Left forelimb (tissue), 1 donor: ENCODE measurements around the gene FAM20A.
"Not testable (repeated sequence)": the region's sequence is repeated elsewhere in the genome, so short reads cannot be mapped to it uniquely, and the experiment has no call there.

Source experiments
- DNase-seq: peaks from one replicate; pipeline ENCODE4 v3.0.0-alpha.2; 2018; ENCODE audit warnings: low spot score

FAM20A gene

DNA sequence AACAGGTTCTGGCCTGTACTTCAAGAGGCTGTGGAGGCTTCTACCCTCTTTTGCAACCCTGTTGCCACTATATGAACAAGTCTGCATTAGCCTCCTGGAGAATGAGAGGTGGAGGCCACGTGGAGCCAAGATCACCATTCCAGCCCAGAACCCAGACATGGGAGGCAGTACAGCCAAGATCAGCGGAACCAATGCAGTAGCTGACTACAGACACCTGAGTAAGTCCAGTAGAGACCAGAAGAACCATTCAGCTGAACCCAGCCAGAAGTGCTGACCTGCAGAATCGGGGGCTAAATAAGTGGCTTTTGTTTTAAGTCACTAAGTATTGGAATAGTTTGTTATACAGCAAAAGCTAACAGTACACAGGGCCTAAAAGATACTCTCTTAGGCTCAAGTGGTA is 12.1 kb downstream of the FAM20A start:
- DNase-seq = no peak

GRCh38 chr17:68588362-68588761 is 12.8 kb downstream of the FAM20A start:
- no peak for DNase-seq

DNA sequence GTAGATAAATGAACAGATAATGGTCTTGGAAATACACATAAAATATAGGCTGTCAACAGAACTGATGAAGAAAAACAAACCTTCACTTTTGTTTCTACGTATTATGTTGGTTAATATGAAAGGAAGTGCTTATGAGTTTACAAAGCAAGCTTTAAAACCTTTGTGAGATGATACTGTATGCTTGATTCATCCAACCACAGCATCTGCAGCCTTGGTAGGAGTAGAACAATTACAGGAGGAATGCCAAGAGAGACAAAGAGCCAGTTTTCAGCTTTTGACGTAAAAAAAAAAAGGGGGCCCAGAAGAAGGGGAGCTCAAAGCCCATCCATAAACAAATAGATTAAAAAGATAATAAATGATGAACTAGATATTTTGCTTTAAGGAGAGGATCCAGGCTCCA is 13.3 kb downstream of the FAM20A start:
- DNase-seq = no peak

GRCh38 chr17:68587026-68587425 is 14.1 kb downstream of the FAM20A start:
- no peak for DNase-seq

DNA sequence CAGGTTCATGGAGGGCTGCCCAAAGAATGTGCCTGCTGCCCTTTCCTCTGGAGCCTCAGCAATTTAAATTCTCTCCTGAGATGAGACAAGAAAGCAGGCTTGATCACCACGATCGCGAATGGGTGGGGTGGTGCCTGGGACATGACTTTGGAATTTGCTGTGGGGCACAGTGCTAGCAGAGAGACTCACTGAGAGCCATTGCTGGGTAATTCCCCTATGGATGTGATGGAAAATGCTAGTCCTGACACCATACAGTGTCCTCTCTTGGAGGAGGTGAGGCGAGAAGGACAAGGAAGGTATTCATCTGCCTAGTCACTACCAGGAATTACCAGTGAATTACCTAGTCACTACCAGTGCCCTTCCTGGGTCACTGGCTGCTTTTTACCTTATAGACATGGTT is 15.5 kb downstream of the FAM20A start:
- no peak for DNase-seq

DNA sequence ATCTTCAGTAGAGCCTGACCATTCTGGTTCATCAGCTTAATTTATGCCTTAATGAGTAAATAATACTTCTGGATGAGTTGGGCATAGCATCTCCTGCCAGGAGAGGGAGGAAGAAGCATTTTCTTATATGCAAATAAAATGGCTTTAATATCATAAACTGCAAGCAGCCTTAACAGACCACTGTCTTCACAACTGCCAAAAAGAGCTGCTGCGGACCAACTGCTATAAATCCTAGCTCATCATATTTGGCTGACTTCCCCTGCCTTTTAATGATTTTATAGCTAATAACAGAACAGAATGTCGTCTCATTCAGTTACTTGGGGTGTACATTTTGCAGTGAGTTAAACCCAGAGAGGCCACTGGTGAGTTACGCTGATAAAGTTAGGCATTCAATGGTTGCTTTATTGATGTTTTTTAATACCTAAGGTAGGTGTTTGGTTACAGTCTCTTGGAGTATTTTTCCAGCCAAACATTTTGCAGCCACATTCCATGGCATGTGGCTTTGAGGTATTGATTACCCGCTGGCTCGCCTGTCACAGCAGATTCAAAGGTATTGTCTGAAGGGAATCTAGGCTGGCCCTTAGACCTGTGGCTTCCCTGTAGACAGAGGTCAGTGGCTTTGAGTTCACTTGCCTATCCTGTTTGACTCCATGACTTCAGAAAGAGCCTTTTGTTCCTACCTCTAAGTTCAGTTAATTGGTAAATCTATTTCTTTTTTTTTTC is 16.4 kb downstream of the FAM20A start:
- no peak for DNase-seq

GRCh38 chr17:68582867-68583266 is 18.3 kb downstream of the FAM20A start:
- DNase-seq = not testable (repeated sequence)

DNA sequence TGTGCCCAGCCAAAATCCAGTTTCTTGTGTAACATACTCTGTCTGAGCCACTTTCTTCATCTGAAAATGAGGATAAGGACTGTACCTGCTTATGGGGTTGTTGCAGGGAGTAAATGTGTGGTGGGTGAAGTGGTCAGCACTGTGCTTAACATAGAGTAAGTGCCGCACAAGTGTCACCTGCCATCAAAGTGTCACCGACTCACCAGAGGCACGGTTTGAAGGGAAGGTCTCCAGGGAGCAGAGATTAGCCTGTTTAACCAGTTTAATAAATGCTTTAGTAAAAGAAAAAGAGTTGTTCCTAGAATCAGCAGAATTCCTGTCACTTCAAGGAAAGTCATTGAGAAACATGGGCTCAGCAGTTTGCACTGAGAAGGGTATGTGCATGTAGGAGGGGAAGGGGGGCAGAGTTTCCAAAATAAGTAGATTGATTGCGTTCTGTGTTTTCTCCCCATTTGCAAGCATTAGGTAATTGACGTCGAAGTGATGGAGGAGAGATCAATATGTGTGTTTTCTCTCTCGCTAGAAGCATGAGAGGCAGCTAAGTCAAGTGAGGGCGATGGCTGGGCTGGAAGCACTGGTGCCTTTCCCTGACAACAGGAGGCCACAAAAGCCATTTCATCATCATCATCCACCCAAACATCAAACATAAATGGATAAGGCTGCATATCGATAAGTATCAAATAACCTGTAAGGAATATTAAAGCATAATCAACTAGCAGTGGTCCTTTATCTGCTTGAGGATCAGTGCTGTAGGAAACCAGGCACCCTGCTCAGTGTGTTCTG is 19.1 kb downstream of the FAM20A start:
- peak; percentile 12 for DNase-seq

GRCh38 chr17:68580236-68580770 is 20.9 kb downstream of the FAM20A start:
- peak; percentile 78 for DNase-seq

DNA sequence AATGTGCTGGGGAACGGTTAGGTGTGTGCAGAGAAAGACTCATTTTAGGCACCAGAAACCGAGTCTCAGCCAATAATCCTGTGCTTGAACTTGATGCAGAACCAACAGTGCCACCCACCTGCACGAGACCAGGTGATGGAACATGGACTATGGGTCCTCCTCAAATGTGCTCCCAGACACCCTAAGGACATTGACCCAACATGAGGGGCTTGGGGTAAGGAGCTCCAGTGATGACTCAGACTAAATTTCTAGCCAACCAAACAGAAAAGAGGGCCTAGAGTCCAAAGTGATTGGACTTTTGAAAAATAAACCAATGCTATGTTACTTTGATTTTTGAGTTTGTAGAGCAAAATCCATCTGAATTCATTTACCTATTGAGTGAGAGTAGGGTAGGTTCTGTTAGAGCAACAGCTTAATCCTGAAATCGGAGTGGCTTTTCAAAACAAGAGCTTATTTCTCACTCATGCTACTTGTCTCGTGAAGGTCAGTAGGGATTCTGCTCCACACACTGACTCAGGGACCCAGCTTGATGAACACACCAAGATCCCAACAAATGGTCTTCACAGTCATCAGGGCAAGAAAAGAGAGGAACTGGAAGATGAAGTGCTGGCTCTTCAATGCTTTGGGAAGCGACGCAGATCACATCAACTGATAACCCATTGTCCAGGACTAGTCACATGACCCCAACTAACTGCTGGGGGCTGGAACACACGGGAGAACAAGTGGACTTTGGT is 21.8 kb downstream of the FAM20A start:
- peak; percentile 40 for DNase-seq

GRCh38 chr17:68578236-68578635 is 22.9 kb downstream of the FAM20A start:
- peak; percentile 28 for DNase-seq

DNA sequence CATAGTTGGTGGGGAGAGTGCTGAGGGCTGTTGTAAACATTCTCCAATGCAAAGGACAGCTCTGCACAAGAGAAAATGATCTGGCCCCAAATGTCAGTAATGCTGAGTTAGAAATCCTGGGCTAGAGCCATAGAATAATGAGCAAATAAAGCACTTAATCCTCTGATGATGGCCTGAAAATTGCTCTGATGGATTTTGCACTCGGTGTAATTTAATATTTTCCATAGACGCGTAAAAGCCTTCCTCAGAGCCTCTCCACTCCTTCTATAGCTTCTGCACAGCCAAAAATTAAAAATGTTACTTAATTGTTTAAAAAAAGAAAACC is 23.7 kb downstream of the FAM20A start:
- no peak for DNase-seq

DNA sequence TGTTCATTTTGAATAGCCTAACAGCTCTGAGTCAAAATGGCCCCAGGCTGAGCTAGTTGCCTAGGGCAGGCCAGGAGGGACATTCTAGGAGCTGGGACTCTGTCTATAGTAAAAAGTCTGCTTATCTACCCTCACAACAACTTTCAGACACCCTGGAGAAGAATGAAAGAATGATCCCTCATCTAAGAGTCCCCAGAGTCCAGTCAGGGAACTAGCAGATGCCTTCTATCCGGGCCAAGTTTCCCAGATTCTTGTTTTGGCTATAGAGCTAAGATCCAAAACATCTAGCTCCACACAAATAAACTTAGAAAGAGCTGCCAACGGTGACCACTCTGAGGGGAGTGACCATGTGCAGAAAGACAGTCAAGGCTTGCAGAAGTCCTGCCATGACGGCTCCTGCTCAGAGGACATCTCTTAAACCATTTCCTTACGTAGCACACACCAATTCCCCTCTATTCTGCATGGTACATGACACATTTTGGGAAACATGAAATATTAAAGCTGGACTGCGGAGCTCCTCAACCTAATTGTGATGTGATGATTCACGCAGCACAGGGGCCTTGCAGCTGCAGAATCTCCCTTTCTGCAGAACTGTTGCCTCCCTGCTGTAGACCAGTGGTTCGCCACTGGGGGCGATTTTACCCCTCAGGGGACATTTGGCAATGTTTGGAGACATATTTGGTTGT is 24.2 kb downstream of the FAM20A start:
- peak; percentile 70 for DNase-seq

DNA sequence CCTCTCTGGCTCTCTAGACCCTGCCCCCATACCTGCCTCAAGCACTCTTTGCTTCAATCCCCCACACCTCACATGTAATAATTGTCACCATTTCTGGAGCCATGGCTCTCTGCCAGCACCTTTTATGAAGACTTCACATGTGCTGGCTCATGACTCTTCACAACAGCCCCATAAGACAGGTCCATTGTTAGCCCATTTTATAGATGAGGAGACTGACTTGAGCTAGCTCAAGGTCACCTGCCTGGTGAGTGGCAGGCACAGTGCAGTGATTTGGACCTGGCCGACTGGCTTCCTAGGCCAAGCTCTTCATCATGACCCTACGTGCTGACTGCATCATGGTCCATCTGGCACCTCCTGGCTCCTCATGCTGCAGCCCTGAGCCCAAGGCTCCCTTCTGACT is 25.0 kb downstream of the FAM20A start:
- DNase-seq = peak; percentile 63

GRCh38 chr17:68573338-68573737 is 27.8 kb downstream of the FAM20A start:
- DNase-seq = no peak

DNA sequence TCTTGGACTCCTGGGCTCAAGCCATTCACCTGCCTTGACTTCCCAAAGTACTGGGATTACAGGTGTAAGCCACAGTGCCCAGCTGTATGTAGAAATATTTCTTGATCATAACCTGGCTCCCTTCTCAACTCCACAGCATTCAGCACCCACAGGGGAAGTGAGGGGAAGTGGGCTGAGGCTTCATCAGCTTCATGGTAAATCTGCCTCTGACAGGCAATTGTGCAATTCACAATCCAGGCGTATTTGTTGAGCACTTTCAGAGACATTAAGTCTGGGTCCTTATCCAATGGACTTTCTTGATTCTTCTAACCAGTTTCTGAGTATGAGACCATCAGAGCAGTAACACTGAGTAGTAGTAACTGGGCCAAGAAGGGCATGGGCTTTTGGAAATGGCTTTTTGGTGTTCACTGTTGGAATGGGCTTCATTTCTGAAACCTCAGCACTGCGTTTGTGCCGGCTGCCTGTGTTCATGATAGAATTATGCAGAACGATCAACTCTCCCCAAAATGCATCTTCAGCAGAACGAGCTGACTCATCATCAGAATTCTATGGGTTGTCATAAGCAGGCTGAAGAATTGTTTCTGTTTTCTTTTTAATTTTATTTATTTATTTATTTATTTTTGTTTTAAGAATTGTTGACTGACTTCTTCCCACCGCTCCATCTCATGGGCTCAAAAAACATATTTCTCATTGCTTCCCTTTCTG is 28.9 kb downstream of the FAM20A start:
- DNase-seq = peak; percentile 42

DNA sequence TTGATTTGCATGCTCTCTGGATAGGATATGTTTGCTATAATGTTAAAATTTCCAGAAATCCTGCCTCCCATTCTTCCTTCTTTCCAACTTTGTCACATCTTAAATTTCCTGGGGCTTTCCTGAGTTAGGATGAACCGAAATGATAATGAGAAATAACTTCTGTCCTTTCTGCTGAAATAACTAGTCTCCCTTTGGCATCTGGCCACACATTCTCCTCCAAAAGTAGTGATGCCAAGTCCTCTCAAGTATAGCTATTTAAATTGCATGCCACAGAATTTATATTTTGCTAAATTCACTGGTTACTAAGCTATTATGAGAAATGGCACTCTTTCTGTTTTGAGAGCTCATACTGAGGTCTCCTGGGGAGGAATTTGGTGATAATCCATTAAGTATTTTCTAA is 30.6 kb downstream of the FAM20A start:
- DNase-seq = peak; percentile 4

DNA sequence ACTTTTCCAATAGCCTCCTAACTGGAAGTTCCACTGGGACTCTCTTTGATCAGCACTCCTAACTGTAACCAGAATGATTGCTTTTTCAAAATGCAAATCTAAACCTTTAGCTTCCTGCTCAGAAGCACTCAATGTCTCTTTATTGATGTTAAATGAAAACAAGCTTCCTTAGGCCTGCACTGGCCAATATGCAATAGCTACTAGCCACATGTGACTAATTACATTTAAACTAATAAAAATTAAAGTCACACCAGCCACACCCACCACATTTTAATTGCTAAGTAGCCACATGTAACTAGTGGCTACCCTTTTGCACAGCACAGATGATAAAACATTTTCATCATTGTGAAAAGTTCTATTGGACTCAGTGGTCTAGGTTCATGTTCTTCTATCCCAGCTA is 31.8 kb downstream of the FAM20A start:
- DNase-seq = no peak

- no peak for DNase-seq
These were observed 32.6 kb downstream of the FAM20A start for GRCh38 chr17:68568581-68568980.

GRCh38 chr17:68567581-68567980 is 33.6 kb downstream of the FAM20A start:
- DNase-seq = no peak

- DNase-seq = no peak
These were observed 34.1 kb downstream of the FAM20A start for GRCh38 chr17:68567035-68567434.

- DNase-seq = no peak
These were observed 34.8 kb downstream of the FAM20A start for GRCh38 chr17:68566442-68566738.
